Midbrain (tissue), 1 donor: ENCODE data around the gene ST6GAL2.

Experiments
- DNase-seq: peaks from one replicate; lab custom pipeline; 2025; lab: John Stamatoyannopoulos, UW

Gene ST6GAL2, protein sequence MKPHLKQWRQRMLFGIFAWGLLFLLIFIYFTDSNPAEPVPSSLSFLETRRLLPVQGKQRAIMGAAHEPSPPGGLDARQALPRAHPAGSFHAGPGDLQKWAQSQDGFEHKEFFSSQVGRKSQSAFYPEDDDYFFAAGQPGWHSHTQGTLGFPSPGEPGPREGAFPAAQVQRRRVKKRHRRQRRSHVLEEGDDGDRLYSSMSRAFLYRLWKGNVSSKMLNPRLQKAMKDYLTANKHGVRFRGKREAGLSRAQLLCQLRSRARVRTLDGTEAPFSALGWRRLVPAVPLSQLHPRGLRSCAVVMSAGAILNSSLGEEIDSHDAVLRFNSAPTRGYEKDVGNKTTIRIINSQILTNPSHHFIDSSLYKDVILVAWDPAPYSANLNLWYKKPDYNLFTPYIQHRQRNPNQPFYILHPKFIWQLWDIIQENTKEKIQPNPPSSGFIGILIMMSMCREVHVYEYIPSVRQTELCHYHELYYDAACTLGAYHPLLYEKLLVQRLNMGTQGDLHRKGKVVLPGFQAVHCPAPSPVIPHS

GRCh38 chr2:106885971-106886915 is at the start of gene ST6GAL2:
TSS of gene ST6GAL2 (minus strand) at chr2:106886167. CDS start at chr2:106843977, 42,190 bp downstream.
- no peak for DNase-seq

DNA sequence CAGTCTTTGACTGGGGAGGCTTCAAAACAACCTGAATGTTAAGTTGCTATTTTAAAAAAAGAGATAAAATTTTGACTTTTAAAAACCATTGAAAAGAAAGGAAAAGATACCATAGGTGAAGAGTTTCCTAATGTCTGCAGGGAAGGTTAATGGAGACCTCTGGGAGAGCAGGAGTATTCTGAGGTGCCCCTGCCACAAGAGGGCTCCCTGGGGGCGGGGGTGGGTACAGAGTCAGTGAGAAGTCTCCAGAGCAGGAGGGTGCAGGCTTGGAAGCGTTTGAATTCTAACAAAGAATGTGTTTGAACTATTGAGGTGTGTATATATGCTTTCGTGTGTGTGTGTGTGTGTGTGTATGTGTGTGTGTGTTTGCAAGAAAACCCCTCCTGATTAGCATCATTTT is 46.7 kb upstream of the ST6GAL2 start:
- DNase-seq = no peak

DNA sequence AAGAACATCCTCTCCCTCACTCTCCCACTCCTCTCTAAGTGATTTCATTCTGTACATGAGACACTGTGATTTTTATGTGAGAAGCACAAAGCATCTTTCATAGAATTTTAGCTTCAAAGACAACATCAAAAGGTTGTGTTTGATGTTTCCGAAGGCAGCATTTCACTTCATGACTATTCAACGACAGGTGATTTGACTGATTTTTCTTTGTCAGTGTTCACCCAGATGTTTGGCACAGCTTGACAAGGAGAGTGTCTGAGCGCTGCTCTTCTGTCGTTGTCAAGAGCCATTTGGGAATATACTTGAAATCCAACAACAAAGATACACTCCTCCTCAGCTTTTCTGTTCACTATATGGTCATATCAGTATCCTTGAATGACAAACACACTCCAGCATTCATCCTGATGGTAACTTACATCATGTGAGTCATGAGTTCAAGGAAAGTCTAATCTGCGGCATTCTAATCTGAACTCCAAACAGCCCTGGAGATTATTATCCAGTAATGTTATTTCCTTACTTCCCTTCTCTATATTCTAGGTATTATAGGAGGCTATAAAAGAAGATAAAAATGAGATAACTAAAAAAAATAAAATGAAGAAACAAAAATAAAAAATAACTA is 45.9 kb upstream of the ST6GAL2 start:
- no peak for DNase-seq

DNA sequence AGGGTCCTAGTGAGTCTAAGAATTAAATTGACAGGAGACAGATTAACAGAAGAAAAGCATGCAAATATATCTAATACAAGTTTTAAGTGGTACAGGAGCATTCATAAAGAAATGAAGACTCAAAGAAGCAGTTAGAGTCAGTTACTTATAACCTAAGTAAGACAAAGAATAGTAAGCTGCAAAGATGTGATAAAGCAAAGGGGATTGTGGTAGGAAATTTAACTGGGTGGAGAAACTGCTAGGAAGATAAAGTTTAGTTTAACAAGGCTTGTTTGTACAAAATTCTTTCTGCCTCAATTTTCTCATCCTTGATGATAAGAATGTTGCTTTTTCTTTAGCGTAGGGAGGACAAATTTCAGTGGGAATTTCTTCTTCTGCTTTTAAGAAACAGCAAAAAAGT is 35.5 kb upstream of the ST6GAL2 start:
- DNase-seq = no peak

- DNase-seq = no peak
Measured at GRCh38 chr2:106919012-106919411, 33.0 kb upstream of the ST6GAL2 start.

DNA sequence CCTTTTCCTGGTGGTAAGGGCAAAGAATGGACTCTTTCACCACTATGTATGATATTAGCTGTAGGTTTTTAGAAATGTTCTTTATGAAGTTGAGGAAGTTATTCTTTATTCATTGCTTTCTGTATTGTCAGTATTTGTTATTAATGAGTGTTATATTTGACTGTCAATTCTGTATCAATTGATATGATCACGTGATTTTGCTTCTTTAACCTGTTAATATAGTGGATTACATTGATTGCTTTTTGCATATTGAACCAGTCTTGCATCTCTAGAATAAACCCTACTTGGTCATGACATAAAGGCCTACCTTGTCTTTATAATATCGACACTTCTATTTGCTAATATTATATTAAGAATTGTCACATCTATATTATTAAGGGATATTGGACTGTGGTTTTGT is 18.3 kb upstream of the ST6GAL2 start:
- DNase-seq = no peak

- DNase-seq = no peak
Measured at GRCh38 chr2:106899786-106900530, 14.0 kb upstream of the ST6GAL2 start.

DNA sequence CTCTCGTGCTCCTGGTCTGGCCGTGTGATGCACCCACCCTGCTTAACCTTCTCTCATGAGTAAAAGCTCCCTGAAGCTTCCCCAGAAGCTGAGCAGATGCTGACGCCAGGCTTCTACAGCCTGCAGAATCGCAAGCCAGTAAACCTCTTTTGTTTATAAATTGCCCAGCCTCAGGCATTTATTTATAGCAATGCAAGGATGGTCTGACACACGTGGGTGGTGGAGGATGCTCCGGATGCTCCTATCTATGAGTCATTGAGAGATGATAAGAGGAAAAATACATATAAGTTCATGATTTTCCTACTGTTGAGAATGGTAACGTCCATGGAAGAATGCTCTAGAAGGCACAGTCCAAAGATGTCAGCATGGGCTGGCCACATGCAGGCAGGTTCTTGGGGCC is 8.6 kb upstream of the ST6GAL2 start:
- no peak for DNase-seq

GRCh38 chr2:106892048-106892447 is 6.1 kb upstream of the ST6GAL2 start:
- no peak for DNase-seq

DNA sequence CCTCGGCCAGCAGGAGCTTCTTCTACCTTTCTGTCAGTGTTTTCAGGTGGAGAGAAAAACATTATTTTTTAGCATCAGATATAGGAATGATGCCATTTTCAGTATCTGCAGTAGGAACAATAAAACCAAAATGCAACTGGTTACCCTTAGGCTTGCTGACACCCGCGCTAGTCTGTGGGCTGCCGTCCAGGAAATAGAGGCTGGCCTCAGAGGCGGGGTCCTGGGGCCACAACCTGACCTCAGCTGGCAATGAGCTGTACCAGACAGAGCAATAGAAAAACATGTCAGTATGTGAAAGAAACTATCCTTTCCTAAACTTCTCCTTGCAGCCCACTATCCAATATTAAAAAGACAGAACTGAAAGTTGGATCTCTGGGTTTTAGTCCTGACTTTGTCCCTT is 4.6 kb upstream of the ST6GAL2 start:
- DNase-seq = no peak

GRCh38 chr2:106886916-106887758 is 1.2 kb upstream of the ST6GAL2 start:
- no peak for DNase-seq

DNA sequence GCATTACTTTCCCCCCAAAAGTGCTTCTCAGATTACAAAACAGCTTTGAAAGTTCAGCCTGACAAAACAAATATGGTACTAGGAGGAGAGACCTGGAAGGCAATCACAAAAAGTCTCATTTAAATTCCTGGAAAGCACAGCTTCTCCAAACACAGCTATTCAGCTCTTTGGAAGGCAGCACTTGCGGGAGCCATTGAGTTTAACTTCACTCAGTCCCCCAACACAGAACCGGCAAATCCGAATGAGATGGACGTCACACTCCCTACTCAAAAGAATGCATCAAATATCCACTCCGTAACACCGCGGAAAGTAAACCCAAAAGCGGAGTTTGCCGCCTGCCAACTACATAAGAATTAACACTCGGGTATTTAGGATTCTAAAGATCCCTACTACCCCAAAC is 638 bp downstream of the ST6GAL2 start:
- DNase-seq = peak; percentile 25

GRCh38 chr2:106882673-106883072 is 3.3 kb downstream of the ST6GAL2 start:
- DNase-seq = no peak

- DNase-seq = no peak
Measured at GRCh38 chr2:106878206-106878605, 7.8 kb downstream of the ST6GAL2 start.

DNA sequence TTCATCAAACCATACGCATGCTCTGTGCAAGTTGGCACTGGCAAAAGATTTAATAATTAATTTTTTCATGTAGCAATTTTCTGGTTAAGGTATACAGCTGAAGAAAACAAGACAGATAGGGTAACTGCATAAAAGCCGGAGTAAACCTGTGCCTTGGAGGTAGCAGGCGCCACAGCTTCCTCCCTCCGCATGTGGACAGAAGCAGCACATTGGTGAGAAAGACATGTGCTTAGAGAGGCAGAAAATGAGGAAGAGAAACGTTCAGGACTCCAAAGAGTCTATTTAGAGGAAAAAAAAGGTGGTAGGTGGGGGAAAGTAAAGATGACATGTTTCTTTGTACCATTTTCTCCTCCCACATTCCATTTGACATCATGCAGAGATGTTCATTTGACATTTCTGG is 9.3 kb downstream of the ST6GAL2 start:
- DNase-seq = no peak

DNA sequence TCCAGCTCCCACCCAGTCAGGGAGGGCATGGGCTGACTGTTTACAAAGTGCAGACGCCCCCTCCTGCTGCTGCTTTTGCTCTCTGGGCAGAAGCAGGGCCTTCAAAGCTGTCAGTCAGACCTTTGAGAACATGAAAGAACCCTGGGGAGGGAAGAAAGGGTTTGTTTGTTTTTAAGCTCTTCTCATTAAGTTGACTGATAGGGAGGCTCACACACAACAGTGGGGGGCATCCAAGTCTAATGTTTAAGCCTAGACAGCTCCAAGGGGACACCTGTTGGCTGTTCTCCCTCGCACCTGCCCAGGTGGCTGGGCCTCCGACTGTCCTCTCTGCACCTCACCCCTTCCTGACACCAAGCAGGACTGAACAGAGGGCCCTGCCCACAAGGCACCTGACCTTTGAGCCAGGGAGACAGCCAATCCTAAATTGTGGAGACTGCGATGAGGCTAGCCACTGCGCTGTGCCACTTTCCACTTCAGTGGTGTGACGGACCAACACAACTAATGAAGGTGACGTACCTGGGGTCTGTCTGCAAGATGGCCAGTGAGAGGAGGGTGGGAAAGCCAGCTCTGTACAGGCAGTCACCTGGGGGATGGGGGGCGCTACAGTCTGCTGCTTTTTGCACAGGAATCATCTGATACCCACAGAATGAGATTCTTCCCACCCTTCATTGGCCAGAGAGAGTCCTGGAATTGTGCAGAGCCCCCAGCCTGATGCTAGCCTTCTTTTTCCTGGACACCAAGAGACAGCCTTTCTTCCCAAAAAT is 16.3 kb downstream of the ST6GAL2 start:
- no peak for DNase-seq

DNA sequence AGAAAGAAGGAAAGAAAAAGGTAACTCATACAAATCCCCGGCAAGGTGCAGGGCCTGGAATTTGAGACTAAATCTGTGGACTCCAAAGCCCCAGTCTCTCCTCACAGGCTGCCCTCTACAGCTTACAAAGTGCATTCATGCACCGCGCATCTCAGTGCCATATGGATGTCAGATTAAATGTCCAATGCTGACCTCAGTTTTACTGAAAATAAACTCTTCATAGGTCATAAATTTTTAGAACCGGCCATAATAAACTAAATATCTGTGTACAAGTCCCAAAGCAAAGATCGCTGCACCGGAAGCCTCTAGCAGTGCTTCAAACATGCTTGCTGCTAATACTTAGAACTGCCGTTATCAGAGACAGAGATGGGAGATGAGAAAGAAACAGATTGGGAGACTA is 17.7 kb downstream of the ST6GAL2 start:
- no peak for DNase-seq

GRCh38 chr2:106867196-106867953 is 18.6 kb downstream of the ST6GAL2 start:
- DNase-seq = peak; percentile 76

- no peak for DNase-seq
Measured at GRCh38 chr2:106866641-106867040, 19.3 kb downstream of the ST6GAL2 start.
